ENCODE measurements around the gene GMPPA.

The GMPPA gene

GRCh38 chr2:219472629-219473187 lies 26.0 kb upstream of the GMPPA start:
- H3K27ac ChIP-seq: no peak overlapping the region
- no peaks in the 10 kb centered on the region for H3K27me3 ChIP-seq
- H3K36me3 ChIP-seq: peaks cover 0 to 7% (median 0%) of the 10 kb centered on the region in 11 experiments; a peak in 3 of 22 replicates
- H3K4me2 ChIP-seq: no peak overlapping the region
- no peak overlapping the region for H3K4me3 ChIP-seq
- peaks cover 0 to 19% (median 11%) of the 10 kb centered on the region in 10 experiments; a peak in 14 of 20 replicates for H3K4me1 ChIP-seq
- H3K9me3 ChIP-seq (replicated peaks in 1 of 11): no peaks in the 10 kb centered on the region
- TF ChIP-seq Cebpa-rat (IDR thresholded peaks at IDR 0.05): no peak
- H4K20me1 ChIP-seq: peaks cover 0 to 13% (median 0%) of the 10 kb centered on the region in 11 experiments; a peak in 1 of 22 replicates
- no peak overlapping the region for H3K9ac ChIP-seq

- H3K9me3 ChIP-seq (replicated peaks in 1 of 11): no peaks in the 10 kb centered on the region
- peaks cover 0 to 21% (median 0%) of the 10 kb centered on the region in 11 experiments; a peak in 1 of 22 replicates for H4K20me1 ChIP-seq
- no peak overlapping the region for H3K4me2 ChIP-seq
- H3K27ac ChIP-seq: no peak overlapping the region
- H3K27me3 ChIP-seq: no peaks in the 10 kb centered on the region
- peaks cover 0 to 11% (median 3%) of the 10 kb centered on the region in 10 experiments; a peak in 11 of 20 replicates for H3K4me1 ChIP-seq
- TF ChIP-seq Cebpa-rat (IDR thresholded peaks at IDR 0.05): no peak
- H3K9ac ChIP-seq: no peak overlapping the region
- peaks cover 0 to 7% (median 0%) of the 10 kb centered on the region in 11 experiments; a peak in 3 of 22 replicates for H3K36me3 ChIP-seq
- no peak overlapping the region for H3K4me3 ChIP-seq
These were observed 25.2 kb upstream of the GMPPA start for GRCh38 chr2:219473511-219473910.

GRCh38 chr2:219474285-219475060 lies 24.2 kb upstream of the GMPPA start:
- no peak for TF ChIP-seq Cebpa-rat (IDR thresholded peaks at IDR 0.05)
- Histone ChIP-seq H3K36me3 (peaks cover 0 to 1% (median 0%) of the 10 kb centered on the region in 11 experiments; a peak in 3 of 22 replicates), H3K9me3 (replicated peaks in 1 of 11) (no peaks in the 10 kb centered on the region), H3K4me2 (no peak overlapping the region), H3K4me1 (peaks cover 0 to 9% (median 0%) of the 10 kb centered on the region in 10 experiments; a peak in 4 of 20 replicates), H3K27ac (no peak overlapping the region), H3K27me3 (no peaks in the 10 kb centered on the region), H3K9ac (no peak overlapping the region), H4K20me1 (peaks cover 0 to 29% (median 0%) of the 10 kb centered on the region in 11 experiments; a peak in 2 of 22 replicates), H3K4me3 (no peak overlapping the region)

GRCh38 chr2:219475278-219475677 lies 23.4 kb upstream of the GMPPA start:
- H3K4me3 ChIP-seq: no peak overlapping the region
- H4K20me1 ChIP-seq: peaks cover 0 to 37% (median 0%) of the 10 kb centered on the region in 11 experiments; a peak in 3 of 22 replicates
- H3K9me3 ChIP-seq (replicated peaks in 1 of 11): no peaks in the 10 kb centered on the region
- H3K36me3 ChIP-seq: no peaks in the 10 kb centered on the region
- H3K9ac ChIP-seq: no peak overlapping the region
- H3K27me3 ChIP-seq: no peaks in the 10 kb centered on the region
- TF ChIP-seq Cebpa-rat (IDR thresholded peaks at IDR 0.05): no peak
- H3K4me1 ChIP-seq: peaks cover 0 to 9% (median 0%) of the 10 kb centered on the region in 10 experiments; a peak in 1 of 20 replicates
- H3K27ac ChIP-seq: no peak overlapping the region
- H3K4me2 ChIP-seq: no peak overlapping the region

GRCh38 chr2:219475697-219476651 lies 22.7 kb upstream of the GMPPA start:
- TF ChIP-seq Cebpa-rat (IDR thresholded peaks at IDR 0.05): no peak
- H3K27me3 ChIP-seq: no peaks in the 10 kb centered on the region; a peak in 1 of 22 replicates
- H3K9ac ChIP-seq: no peak overlapping the region
- H3K36me3 ChIP-seq: no peaks in the 10 kb centered on the region
- H3K9me3 ChIP-seq (replicated peaks in 1 of 11): no peaks in the 10 kb centered on the region
- H4K20me1 ChIP-seq: peaks cover 0 to 44% (median 0%) of the 10 kb centered on the region in 11 experiments; a peak in 3 of 22 replicates
- H3K27ac ChIP-seq: no peak overlapping the region
- peaks cover 0 to 9% (median 0%) of the 10 kb centered on the region in 10 experiments; a peak in 1 of 20 replicates for H3K4me1 ChIP-seq
- no peak overlapping the region for H3K4me3 ChIP-seq
- H3K4me2 ChIP-seq: 0 out of 22 replicates have a peak overlapping the region, but pooled peaks of 1 of the 11 experiments have one; percentile 17

GRCh38 chr2:219476652-219477151 lies 22.0 kb upstream of the GMPPA start:
- Histone ChIP-seq H3K9me3 (replicated peaks in 1 of 11) (no peaks in the 10 kb centered on the region), H3K4me3 (no peak overlapping the region), H3K36me3 (no peaks in the 10 kb centered on the region), H3K27ac (no peak overlapping the region), H4K20me1 (peaks cover 0 to 49% (median 0%) of the 10 kb centered on the region in 11 experiments; a peak in 3 of 22 replicates), H3K9ac (no peak overlapping the region), H3K4me2 (peak overlapping the region in 1 of 11 experiments; percentile 17; a peak in 1 of 22 replicates), H3K4me1 (peaks cover 0 to 9% (median 0%) of the 10 kb centered on the region in 10 experiments; a peak in 1 of 20 replicates), H3K27me3 (peaks cover 0 to 4% (median 0%) of the 10 kb centered on the region in 11 experiments; a peak in 4 of 22 replicates)
- TF ChIP-seq Cebpa-rat (IDR thresholded peaks at IDR 0.05): no peak

- H3K4me2 ChIP-seq: no peak overlapping the region; a peak in 1 of 22 replicates
- H3K4me1 ChIP-seq: peaks cover 0 to 9% (median 0%) of the 10 kb centered on the region in 10 experiments; a peak in 1 of 20 replicates
- H3K27ac ChIP-seq: no peak overlapping the region
- no peaks in the 10 kb centered on the region for H3K36me3 ChIP-seq
- TF ChIP-seq Cebpa-rat (IDR thresholded peaks at IDR 0.05): no peak
- peaks cover 0 to 9% (median 3%) of the 10 kb centered on the region in 11 experiments; a peak in 16 of 22 replicates for H3K27me3 ChIP-seq
- H3K4me3 ChIP-seq: no peak overlapping the region
- peaks cover 0 to 49% (median 0%) of the 10 kb centered on the region in 11 experiments; a peak in 5 of 22 replicates for H4K20me1 ChIP-seq
- H3K9me3 ChIP-seq (replicated peaks in 1 of 11): no peaks in the 10 kb centered on the region
- H3K9ac ChIP-seq: no peak overlapping the region
These were observed 21.5 kb upstream of the GMPPA start for GRCh38 chr2:219477179-219477578.

- Histone ChIP-seq H3K36me3 (no peaks in the 10 kb centered on the region), H4K20me1 (peaks cover 0 to 48% (median 0%) of the 10 kb centered on the region in 11 experiments; a peak in 8 of 22 replicates), H3K9ac (no peak overlapping the region), H3K4me1 (peaks cover 0 to 9% (median 0%) of the 10 kb centered on the region in 10 experiments; a peak in 1 of 20 replicates), H3K27me3 (peaks cover 6 to 15% (median 10%) of the 10 kb centered on the region in 11 experiments), H3K4me2 (no peak overlapping the region), H3K4me3 (no peak overlapping the region), H3K9me3 (replicated peaks in 1 of 11) (no peaks in the 10 kb centered on the region), H3K27ac (no peak overlapping the region)
- no peak for TF ChIP-seq Cebpa-rat (IDR thresholded peaks at IDR 0.05)
These were observed 20.9 kb upstream of the GMPPA start for GRCh38 chr2:219477815-219478214.
